ENCODE data around the gene PER3.

PER3 gene

DNA sequence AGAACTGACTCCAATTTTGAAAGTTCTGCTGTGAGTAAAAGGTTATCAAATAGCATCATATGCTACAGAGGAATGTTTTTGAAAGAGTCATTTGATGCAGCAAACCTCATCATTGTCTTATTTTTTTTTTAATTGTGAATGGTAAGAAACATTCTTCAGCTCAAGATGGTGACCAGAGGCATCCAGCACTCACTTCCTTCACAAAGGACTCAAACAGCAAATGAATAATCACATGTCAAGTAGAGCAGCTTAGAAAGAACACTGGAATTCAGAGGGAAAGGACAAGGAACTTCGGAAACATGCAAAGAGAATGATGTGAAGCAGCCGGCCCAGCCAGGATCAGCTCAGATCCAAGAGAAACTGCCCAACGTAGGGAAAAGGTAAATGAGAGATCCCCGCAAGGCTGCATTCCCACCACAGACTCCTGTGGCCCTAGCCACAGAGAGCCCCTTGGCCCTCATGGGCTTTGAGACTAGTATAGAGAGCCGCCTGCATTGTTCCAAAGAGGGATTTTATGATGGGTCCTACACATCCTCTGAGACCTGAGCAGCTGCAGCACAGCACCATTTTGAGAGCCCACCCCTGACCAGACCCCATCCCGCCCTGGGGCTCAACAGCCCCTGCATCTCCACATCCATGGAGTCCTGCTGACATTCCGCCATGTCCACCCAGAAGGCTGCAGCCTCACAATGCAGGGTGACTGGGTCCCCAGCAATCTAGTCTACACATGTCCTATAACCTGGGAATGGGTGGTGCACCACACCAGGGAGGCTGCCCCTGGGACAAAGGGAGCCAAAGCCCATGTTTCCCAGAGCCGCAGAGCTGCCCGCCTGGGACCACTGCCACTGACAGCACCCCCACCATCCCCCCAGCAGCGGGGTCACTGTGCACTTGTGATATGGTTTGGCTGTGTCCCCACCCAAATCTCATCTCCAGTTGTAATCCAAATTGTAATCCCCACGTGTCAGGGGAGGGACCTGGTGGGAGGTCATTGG is 90.0 kb downstream of the PER3 start:
- no peak for DNase-seq (ENCODE audit: low spot score)

DNA sequence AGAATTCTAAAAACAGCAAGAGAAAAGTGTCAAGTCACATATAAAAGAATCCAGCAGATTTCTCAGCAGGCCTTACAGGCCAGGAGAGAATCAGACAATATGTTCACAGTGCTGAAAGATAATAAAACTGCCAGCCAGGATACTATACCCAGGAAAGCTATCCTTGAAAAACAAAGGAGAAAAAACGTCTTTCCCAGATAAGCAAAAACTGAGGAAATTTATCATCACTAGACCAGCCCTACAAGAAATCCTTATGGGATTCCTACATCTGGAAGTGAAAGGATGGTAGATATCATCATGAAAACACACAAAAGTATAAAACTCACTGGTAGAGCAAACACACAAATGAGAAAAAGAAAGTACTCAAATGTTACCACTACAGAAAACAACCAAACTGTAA is 93.9 kb downstream of the PER3 start:
- DNase-seq (ENCODE audit: low spot score): no peak

DNA sequence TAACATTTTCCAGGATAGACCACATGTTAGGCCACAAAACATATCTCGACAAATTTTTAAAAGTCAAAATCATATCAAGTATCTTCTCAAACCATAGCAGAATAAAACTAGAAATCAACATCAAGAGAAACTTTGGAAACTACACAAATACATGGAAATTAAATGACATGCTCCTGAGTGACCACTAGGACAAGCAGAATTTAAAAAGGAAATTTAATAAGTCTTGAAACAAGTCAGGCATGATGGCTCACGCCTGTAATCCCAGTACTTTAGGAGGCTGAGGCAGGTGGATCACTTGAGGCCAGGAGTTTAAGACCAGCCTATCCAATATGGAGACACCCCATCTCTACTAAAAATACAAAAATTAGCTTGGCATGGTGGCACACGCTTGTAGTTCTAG is 95.1 kb downstream of the PER3 start:
- no peak for DNase-seq (ENCODE audit: low spot score)

DNA sequence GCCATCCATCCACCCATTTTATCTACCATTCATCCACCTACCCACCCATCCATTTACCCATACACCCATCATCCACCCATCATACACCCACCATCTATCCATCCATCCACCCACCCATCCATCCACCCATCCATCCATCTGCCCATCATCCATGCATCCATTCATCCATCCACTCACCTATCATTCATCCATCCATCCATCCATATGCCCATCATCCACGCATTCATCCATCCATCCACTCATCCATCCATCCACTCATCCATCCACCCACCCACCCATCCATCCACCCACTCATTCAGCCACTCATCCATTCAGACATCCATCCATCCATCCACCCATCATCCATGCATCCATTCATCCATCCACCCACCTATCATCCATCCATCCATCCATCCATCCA is 100.7 kb downstream of the PER3 start:
- DNase-seq (ENCODE audit: low spot score): no peak

DNA sequence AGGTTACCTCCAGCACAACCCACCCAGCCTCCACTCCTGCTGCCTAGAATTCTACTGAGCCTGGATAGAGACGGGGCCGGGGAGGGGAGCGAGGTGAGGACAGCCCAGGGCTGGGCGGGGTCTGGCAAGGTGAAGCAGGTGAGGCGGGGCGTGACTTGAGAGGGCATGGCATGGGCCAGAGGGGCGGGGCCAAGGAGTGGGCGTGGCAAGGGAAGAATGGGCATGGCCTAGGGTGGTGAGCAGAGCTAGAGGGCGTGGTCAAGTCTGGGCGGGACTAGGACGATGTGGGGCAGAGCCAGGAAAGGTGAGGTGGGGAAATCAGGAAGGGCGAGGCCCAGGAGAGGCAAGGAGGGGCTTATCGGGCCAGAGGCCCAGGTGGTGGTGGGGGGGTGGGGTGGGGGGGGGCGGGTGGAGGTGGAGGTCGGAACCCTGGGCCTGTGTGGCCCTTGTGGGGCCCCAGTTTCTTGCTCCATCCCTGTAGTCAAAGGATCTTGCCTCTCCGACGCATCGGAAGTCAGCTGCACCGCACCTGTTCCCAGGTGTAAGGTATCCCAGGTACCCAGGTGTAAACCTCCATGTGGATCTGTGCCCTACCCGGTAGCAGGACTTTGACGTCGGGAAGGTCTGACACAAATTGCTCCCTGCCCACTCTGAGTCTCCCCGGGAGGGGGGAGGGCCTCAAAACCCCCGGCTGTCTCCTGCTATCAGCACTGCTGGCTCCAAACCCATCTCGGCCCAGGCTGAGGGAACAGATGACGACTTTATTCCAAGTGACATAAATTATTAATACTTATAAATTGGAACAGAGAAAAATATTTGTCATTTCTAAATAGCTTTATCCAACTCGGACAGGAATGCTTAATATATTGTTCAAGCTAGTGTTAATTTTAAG is 101.7 kb downstream of the PER3 start:
- DNase-seq (ENCODE audit: low spot score): no peak

DNA sequence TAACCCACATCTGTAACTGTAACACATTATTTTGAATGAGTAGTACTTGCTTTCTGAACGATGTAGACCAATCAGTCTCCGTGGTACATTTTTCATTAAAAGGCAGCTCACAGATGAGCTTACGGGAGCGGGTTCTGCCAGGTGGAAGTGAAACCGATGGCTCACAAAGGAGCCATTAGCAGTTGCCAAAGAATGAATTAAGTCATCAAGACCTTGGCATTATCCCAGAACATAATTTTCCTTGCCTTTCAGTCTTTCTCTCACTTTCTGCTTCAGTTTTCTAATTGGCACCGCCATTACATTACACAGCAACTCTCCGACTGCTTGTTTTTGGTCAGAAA is 102.3 kb downstream of the PER3 start:
- DNase-seq (ENCODE audit: low spot score): no peak

DNA sequence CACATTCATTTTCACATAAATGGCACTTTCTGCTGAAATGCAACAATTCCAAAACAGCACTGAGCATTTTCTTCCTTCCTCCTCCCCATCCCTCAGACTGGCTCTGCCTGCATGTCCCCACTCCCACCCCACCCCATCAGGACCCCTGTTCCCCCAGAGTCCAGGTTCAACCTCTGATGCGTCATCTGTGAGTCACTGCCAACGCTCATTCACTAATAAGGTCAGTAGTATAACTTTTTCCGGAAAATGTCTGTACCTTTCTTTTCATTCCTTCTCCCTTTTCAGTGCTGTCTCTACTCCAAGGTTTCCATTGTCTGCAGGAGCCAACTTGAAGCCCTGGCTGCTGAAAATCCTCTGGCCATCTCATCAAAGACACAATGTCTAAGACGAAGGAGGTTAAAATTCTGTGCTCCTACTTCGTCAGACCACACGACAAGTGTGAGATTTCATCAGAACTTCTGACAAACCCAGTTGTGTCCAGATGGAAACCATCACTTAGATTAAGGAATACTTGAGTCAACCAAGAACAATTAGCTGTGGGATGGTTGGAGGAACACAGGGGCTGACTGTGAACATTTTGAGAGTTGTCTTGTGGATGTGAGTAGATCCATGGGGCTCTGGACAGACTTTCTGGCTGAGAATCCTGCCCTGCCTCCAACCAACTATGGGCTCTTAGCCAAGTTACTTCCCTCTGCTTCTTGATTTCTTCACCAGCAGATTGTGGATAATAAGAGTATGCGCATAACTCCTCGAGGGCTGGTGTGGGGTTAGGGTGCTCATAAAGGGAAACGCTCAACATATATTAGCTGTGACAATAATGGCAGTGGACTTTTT is 104.4 kb downstream of the PER3 start:
- DNase-seq (ENCODE audit: low spot score): no peak

DNA sequence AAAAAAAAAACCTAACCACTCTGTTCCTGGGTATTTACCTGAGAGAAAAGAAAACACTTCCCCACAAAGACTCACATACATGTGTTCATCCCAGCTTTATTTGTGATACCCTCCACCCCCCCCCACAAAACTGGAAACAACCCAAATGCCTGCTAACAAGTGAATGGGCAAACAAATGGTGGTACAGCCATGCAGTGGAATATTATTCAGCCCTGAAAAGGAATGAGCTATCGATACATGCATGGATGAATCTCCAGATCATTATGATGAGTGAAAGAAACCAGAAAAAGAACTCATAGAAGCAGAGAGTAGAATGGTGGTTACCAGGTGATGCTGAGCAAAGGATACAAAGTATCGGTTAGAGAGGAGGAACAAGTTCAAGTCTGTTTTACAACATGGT is 106.8 kb downstream of the PER3 start:
- no peak for DNase-seq (ENCODE audit: low spot score)

DNA sequence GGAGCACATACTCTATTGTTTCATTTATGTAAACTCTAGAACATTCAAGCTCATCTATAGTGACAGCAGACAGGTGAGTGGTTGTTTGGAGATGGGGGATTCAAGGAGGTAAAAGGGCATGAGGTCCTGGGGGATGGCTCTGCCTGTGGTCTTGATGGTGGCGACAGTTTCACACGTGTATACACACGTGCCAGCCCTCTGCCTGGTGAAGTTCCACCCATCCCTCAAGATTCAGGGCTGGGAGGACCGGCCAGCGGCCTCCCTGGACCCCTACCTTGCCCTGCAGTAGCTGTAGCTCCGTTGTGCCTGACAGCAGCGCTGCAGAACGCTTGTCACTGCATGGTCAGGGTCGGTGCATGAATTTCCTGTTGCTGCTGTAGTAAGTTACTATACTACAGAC is 107.7 kb downstream of the PER3 start:
- DNase-seq (ENCODE audit: low spot score): no peak

DNA sequence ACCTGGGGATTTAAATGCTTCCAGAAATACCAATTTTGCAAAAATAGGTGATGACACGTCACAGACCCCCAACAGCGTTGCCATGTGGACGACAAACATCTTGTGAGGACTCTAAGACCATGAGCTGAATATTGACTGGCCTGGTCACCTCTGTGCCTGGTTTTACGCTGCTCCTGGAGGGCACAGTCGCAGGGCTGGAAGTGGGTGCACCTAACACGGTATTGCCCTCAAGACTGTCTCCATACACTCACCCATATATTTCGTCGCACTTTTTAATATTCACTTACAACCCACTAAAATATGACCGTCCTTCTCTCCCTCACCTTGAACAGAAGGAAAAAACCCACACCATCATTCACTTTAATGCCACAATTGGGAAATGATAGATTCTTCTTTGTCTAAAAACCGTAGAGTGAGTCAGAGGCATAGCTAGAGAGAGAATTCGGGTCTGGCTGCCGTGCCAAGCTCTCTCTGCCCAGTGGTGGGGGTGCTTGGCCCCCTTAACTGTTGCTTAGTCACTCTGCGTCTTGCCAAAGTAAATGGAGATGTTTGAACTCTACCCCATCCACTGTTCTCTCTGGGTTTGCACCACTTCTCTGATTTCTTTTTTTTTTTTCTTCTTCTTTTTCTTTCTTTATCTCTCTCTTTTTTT is 109.6 kb downstream of the PER3 start:
- DNase-seq (ENCODE audit: low spot score): no peak

Data from CD4-positive, alpha-beta T cell treated with Interleukin-6 at 100 ng/mL for 8 hours (primary cell).